Muscle layer of duodenum (tissue), 2 donors: ENCODE results near the gene FCMR.
"Not testable (repeated sequence)": the region's sequence is repeated elsewhere in the genome, so short reads cannot be mapped to it uniquely, and the experiment has no call there.

Experiments used
- H3K27ac ChIP-seq: one replicate; pipeline ENCODE4 v1.7.0; 2013; ENCODE audit warnings: mild to moderate bottlenecking, low read length
- H3K27me3 ChIP-seq: one replicate; pipeline ENCODE4 v1.7.0; 2013; ENCODE audit warnings: low read depth, mild to moderate bottlenecking, control low read depth, low read length
- H3K36me3 ChIP-seq, 2 donors: one replicate each; pipeline ENCODE4 v1.7.0; 2013; ENCODE audit warnings: low read length in 2 of 2, control low read depth in 1 of 2, mild to moderate bottlenecking in 1 of 2; ENCODE audit not compliant: insufficient read depth in 2 of 2, control insufficient read depth in 1 of 2
- H3K4me1 ChIP-seq, 2 donors: one replicate each; pipeline ENCODE4 v1.7.0; 2013; ENCODE audit warnings: low read length in 2 of 2, mild to moderate bottlenecking in 2 of 2, control low read depth in 1 of 2, moderate library complexity in 1 of 2; ENCODE audit not compliant: insufficient read depth in 2 of 2, control insufficient read depth in 1 of 2
- H3K4me3 ChIP-seq, 2 donors: one replicate each; pipeline ENCODE4 v1.7.0; 2013; ENCODE audit warnings: low read length in 2 of 2, low read depth in 1 of 2, mild to moderate bottlenecking in 1 of 2
- H3K9me3 ChIP-seq, 2 donors: one replicate each; pipeline ENCODE4 v1.7.0; 2013; ENCODE audit warnings: low read length in 2 of 2, control low read depth in 1 of 2, mild to moderate bottlenecking in 1 of 2; ENCODE audit not compliant: control insufficient read depth in 1 of 2
- donor health status: healthy.

FCMR gene

DNA sequence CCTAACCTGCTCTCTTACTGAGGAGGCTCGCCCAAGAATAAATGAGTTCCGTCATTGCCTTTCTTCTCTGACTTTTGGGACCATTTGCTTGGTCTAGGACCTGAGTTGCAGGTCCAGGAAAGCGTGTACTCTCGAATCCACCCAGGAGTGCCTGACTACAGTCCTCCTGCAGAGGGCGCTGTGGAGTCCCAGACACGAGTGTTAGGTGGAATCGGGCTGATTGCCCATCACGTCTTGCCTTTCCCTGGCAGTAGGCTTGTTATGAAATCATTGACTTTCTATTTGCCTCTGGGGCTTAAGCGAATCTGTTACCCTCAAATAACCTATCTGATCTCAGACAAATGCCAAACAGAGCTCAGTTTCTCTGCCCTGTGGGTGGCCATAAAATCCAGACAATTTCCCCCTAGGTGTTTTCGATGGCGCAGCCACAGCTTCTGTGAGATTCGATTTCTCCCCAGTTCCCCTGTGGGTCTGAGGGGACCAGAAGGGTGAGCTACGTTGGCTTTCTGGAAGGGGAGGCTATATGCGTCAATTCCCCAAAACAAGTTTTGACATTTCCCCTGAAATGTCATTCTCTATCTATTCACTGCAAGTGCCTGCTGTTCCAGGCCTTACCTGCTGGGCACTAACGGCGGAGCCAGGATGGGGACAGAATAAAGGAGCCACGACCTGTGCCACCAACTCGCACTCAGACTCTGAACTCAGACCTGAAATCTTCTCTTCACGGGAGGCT is 56.6 kb downstream of the FCMR start, which contains the start of gene IL20:
TSS of gene IL20 (plus strand) at position 685 of the 733 bp plus-strand sequence. CDS start 230 bp downstream, outside the sequence.
- Histone ChIP-seq H3K36me3 (no peaks in the 10 kb centered on the region), H3K27ac (no peak within 1 kb of the TSS), H3K4me1 (no peaks in the 10 kb centered on the region), H3K27me3 (no peaks in the 10 kb centered on the region), H3K4me3 (no peak within 1 kb of the TSS), H3K9me3 (no peaks in the 10 kb centered on the region)

DNA sequence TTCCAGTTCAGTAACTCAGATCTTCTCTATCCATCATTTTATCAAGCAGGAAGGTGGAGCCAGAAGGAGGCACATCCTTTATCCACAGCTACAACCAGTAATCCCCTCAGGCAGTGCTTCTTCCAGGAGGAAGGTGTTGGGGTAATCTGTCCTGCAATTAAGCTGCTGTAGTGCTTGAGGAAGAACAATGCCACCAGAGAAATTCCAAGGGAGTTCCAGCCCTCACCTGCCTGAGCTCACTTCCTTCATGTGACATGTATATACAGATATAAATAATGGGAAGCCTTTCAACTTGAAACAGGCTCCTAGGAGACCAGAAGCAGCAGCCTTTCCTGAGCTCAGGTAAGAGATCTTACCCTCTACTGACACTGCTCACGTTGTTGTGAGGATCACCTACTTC is 58.5 kb downstream of the FCMR start:
- no peaks in the 10 kb centered on the region for H3K27me3 ChIP-seq
- no peaks in the 10 kb centered on the region for H3K9me3 ChIP-seq
- H3K4me3 ChIP-seq = no peak overlapping the region
- no peak overlapping the region for H3K27ac ChIP-seq
- no peaks in the 10 kb centered on the region for H3K36me3 ChIP-seq
- H3K4me1 ChIP-seq = no peaks in the 10 kb centered on the region

DNA sequence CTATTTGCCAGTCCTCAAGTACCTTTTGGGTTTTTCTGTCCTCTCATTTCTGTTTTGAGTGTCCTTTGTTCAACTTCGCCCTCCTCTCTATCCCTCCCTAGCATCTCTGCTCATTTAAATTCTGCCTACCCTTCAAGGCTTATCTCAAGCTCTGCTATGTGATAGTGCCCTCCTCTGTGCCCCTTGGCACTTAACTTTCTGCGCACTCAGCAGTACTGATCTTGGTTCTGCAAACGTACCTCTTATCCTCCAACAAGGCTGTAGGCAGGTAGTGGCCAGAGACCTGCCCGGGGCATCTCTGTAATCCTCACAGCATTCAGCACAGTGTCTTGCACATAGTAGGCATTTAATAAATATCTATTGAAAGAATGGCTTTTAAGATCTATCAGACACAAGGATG is 61.6 kb downstream of the FCMR start:
- Histone ChIP-seq H3K4me3 (no peak overlapping the region), H3K36me3 (no peaks in the 10 kb centered on the region), H3K27me3 (no peaks in the 10 kb centered on the region), H3K4me1 (no peaks in the 10 kb centered on the region), H3K9me3 (no peaks in the 10 kb centered on the region), H3K27ac (no peak overlapping the region)

DNA sequence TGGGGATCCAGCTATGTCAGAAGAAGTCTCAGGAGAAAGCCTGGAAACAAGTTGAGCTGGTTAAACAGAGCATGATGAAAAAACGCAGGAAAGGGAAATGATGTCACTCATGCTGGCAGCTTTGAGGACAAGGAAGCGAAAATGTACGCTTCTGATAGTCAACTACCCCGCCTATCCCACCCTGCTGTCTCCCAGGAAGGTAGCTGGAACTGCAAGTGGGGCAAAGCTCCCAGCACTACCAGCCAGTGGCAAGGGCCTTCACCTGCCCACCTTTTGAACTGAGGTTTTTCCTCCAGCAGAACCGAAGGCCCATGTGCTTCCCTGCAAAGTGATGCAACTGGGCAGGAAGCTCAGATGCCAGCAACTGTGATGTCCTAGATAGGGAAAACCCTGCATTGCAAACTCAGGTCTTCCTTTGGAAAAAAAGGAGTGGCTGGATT is 62.6 kb downstream of the FCMR start:
- H3K27ac ChIP-seq = no peak overlapping the region
- H3K36me3 ChIP-seq = no peaks in the 10 kb centered on the region
- H3K4me3 ChIP-seq = no peak overlapping the region
- H3K4me1 ChIP-seq = no peaks in the 10 kb centered on the region
- H3K9me3 ChIP-seq = no peaks in the 10 kb centered on the region
- H3K27me3 ChIP-seq = no peaks in the 10 kb centered on the region

DNA sequence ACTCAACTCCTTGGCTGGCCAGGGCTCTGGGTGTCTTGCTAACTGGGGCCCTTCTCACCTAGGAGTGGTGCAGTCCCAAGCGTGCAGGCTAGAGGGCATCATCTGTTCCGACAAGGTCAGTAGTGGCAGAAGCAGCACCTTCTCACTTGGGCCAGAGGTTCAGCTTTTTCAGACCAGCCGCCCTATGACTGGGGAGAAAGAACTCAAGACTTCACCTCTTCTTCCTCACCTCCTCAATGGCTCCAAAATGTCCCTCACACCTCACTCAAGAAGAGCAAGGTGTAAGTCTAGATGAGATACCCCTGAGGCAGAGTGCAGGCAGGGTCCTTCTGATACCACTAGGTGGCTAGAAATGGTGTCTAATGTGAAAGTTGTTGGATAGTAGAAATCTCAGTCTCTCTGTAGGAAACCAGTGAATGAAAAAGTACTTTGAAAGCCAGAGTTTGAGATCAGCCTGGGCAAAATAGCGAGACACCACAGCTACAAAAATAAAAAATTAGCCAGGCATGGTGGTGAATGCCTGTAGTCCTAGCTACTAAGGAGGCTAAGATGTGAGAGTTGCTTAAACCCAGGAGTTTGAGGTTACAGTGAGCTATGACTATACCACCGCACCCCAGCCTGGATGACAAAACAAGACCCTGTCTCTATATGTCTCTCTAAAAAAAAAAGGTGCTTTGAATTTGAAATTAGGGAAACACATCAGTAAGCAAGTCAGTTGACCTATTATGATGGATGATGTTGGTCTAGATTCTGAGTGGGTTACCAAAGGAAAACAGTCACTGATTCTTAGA is 64.9 kb downstream of the FCMR start:
- Histone ChIP-seq H3K27ac (no peak overlapping the region), H3K36me3 (no peaks in the 10 kb centered on the region), H3K9me3 (peaks cover 0 to 5% of the 10 kb centered on the region in 2 donors), H3K4me3 (no peak overlapping the region), H3K4me1 (no peaks in the 10 kb centered on the region), H3K27me3 (no peaks in the 10 kb centered on the region)

DNA sequence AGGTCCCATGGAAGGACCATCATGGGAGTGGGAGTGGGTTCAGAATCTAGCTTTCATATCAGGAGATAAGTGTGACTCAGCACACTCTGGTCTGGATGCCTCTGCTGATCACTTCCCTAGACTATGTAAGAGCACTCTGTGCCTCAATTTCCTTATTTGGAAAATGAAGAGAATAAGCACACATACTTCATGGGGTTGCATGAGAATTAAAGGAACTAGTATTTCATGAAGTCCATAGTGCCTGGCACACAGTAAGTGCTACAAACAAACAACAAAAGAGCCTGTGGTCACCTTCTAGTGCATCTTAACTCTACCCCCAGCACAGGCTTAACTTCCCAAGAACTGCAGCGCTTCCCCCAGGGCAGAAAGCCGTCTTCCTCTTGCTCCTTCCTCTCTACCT is 65.9 kb downstream of the FCMR start:
- Histone ChIP-seq H3K27me3 (no peaks in the 10 kb centered on the region), H3K4me3 (no peak overlapping the region), H3K9me3 (peaks cover 0 to 5% of the 10 kb centered on the region in 2 donors), H3K27ac (no peak overlapping the region), H3K4me1 (no peaks in the 10 kb centered on the region), H3K36me3 (no peaks in the 10 kb centered on the region)

DNA sequence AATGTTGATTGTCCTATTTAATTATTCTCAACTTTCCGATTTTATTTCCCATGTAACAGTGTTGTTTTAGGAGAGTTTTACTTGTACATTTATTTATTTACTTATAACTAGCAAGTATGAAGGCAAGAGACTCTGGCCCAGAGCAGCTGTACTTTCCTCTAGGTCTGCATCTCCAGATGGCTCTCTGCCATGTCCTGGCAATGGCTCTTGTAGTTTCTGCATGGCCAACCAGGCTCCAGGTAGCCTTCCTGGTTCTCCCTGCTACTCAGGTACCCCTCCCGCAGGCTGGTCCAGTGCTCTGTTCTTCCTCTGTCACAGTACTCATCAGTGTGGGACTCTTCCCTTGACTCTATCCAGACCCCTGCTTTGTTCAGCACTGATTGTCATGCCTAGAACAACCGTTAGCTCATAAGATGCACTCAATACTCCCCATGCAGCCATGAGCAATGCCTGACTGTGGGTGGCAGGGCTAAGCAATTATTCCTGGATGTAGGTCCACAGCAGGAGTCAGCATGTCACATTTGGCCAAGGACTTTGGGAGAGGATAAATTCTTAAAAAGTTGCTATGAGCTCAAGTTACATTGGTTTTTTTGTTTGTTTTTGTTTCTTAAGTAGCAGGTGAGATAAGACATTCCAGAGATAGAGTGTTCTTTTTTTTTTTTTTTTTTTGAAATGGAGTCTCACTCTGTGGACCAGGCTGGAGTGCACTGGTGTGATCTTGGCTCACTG is 67.2 kb downstream of the FCMR start:
- Histone ChIP-seq H3K4me3 (no peak overlapping the region), H3K4me1 (no peaks in the 10 kb centered on the region), H3K36me3 (no peaks in the 10 kb centered on the region), H3K27ac (no peak overlapping the region), H3K27me3 (no peaks in the 10 kb centered on the region), H3K9me3 (peaks cover 0 to 5% of the 10 kb centered on the region in 2 donors)

DNA sequence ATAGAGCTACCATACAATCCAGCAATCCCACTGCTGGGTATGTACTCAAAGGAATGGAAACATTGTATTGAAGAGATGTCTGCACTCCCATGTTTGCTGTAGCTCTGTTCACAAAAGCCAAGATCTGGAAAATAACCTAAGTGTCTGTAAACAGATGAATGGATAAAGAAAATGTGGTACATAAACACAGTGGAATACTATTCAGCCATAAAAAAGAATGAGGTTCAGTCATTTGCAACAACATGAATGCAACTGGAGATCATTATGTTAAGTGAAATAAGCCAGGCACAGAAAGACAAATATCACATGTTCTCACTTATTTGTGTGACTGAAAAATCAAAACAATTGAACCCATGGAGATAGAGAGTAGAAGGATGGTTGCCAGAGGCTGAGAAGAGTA is 68.0 kb downstream of the FCMR start:
- not testable (repeated sequence) for H3K4me3 ChIP-seq, H3K27ac ChIP-seq, H3K9me3 ChIP-seq, H3K4me1 ChIP-seq, H3K36me3 ChIP-seq, H3K27me3 ChIP-seq
